ENCODE measurements around the gene CAMKK1.
"Not testable (repeated sequence)": the region's sequence is repeated elsewhere in the genome, so short reads cannot be mapped to it uniquely, and the experiment has no call there.

CAMKK1 gene

DNA sequence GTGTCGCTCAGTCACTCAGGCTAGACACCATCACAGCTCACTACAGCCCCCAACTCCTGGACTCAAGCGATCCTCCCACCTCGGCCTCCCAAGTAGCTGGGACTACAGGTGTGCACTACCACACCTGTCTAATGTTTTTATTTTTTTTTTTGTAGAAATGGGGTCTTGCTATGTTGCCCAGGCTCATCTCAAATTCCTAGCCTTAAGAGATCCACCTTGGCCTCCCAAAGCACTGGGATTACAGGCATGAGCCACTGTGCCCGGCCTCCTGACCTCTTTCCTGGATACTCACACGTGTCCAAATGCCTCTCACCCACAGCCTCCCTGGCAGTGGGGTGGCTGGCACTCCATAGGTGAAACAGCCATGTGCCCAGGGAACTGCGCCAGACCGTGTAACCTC lies 17.5 kb downstream of the CAMKK1 start:
- DNase-seq, result no peak

DNA sequence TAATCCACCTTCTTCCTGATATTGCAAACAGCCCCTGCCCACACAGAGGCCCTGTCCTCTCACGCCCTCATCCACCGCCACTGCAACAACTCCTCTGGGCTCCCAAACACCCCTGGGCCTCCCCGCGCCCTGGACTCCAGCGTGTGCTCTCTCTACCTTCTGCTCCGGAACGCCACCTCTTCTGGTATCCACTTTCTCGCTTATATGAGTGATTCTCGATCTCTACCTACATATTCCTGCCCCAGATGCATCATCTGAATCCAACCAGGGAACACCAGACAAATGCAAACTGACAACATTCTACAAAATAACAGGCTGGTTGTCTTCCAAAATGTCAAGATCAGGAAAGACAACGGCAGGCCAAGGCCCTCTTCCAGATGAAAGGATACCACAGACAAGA lies 19.0 kb downstream of the CAMKK1 start:
- DNase-seq, result no peak

DNA sequence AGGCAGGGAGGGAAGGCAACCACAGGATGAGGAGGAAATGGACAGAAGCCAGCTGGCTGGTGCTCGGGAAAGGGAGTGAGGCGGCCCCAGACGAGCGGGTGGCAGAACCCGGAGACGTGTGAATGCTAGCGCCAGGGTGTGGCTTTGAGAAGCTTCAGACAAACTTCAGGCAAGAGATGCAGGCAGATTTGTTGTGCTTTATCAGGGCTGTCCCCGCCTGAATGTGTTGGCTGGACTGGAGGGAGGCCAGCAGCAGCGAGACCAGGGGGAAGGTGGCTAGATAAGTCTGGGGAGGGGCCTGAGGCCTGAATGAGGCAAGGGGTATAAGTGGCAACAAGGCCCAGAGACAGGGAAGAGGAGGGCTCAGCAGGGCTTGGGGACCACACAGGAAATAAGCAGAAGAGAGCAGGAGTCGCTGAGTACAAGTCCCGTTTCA lies 22.0 kb downstream of the CAMKK1 start:
- no peak for DNase-seq

DNA sequence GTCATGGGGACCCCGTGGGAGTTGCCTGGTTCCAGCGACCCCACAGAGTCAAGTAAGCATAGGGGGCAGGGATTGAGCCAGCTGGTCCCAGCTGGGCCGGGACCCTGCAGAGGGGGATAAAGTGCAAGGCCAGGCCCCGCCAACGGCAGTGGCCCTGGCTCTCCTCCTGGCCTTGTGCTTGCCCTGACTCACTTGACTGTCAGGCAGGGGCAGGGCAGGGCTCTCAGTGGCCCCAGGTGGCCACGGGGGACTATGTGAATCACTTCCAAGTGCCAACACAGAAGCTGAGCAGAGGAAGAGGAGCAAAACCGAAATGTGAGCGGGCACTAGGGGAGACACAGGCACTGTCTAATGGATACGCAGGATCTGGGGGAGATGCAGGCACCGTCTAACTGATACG lies 25.2 kb downstream of the CAMKK1 start:
- DNase-seq, result no peak

- no peak for DNase-seq
Observed at GRCh38 chr17:3867106-3867505, 25.7 kb downstream of the CAMKK1 start.

DNA sequence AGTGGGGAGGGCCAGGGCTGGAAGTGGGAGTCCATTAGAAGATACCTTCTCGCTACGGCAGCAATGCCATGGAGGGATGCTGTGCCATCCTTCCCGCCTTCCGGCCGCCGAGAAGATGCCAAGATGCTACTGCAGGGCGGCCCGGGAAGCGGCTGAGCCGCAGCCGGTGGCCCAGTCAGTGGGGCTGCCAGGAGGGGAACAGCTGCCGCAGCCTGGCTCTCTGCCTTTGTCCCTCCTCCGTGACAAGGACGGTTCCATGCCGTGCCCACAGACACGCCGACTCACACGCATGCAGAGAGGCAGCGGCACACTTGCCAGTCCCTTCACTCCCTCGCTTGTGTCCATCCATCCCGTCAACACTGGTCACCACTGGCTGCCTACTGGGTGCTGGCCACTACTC lies 26.6 kb downstream of the CAMKK1 start:
- DNase-seq, result no peak

- DNase-seq, result no peak
Observed at GRCh38 chr17:3865176-3865575, 27.7 kb downstream of the CAMKK1 start.

- DNase-seq, result no peak
Observed at GRCh38 chr17:3864534-3864933, 28.3 kb downstream of the CAMKK1 start.

- DNase-seq, result no peak
Observed at GRCh38 chr17:3861761-3862681, 30.8 kb downstream of the CAMKK1 start.

DNA sequence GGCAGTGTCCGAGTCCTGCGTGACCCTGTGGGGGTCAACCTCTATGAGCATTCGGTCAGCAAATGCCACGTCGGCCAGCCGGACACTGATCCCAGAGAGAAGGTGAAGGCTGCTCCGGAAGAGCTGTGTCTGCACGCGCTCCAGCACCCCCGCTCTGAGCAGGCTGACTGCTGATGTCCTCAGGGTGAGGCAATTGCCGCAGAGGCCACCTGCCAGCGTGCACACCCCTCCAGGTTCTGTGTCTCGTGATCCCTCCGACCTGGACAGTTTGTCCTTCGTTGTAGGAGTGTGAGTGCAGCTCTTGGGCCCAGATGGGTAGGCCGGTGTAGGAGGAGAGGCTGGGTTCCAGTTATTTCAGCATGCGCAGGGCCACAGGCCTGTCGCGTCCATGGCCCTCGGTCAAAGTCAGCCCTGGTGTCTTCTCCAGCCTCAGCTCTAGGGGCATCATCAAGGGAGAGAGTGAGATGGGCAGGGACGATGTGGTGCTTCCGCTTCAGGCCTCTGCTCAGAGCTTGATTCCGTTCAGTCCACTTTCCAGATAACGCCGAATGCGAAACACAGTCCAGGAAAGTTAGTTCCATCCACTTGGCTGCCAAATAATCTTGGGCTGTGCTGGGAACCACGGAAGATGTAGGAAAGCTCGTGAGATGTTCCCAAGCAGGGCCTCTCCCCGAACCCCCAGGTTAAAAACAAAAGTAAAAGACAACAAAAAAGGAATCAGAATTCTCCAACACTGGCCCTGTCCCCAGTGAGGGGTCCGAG lies 31.7 kb downstream of the CAMKK1 start:
- DNase-seq, result no peak

- DNase-seq, result no peak
Observed at GRCh38 chr17:3859940-3860339, 32.9 kb downstream of the CAMKK1 start.

- DNase-seq, result no peak
Observed at GRCh38 chr17:3857261-3858105, 35.4 kb downstream of the CAMKK1 start.

- DNase-seq, result not testable (repeated sequence)
Observed at GRCh38 chr17:3854204-3854603, 38.6 kb downstream of the CAMKK1 start.

GRCh38 chr17:3852561-3852960 lies 40.3 kb downstream of the CAMKK1 start:
- no peak for DNase-seq

DNA sequence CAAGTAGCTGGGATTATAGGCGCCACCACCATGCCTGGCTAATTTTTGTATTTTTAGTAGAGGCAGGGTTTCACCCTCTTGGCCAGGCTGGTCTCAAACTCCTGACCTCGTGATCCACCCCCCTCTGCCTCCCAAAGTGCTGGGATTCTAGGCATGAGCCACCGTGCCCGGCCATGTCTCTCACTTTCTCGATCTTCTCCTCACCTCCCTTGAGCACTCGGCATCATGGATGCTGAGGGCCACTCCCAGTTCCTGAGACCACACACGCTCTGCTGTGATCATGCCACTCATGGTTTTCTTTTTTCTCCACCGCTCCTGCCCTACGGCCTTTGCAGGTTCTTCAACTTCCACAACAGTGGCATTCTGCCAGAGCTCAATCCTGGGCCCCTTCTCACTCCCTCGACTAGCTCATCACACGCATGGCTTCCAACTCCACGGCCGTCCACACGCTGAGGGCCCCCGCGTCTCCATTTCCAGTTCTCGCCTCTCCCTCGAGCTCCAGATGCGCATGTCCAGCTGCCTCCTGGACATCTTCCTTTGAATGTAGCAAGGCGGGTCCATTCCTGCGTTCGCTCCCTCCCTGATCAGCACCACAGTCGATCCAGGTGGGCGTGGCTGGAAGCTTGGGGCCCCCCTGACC lies 41.3 kb downstream of the CAMKK1 start:
- DNase-seq, result no peak

GRCh38 chr17:3848229-3848835 lies 44.5 kb downstream of the CAMKK1 start:
- no peak for DNase-seq

DNA sequence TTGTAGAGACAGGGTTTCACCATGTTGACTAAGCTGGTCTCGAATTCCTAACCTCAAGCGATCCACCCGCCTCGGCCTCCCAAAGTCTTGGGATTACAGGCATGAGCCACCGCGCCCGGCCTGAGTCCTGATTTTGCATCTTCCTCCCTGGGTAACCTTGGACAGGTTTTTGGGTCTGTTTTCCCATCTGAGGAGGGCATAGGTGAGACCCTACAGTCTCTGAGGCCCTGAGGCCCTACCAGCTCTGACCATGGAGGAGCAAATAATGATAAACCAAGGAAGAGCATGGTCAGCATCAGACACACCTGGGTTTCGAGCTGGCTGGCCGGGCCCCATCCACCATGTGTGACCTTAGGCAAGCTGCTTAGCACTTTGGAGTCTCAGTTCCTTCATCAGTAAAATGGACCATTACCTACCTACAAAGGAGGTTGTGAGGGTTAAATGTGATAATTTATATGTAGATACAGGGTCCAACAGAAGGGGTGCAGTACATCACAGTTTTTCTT lies 45.6 kb downstream of the CAMKK1 start:
- no peak for DNase-seq

- DNase-seq, result no peak
Observed at GRCh38 chr17:3846437-3847164, 46.3 kb downstream of the CAMKK1 start.

GRCh38 chr17:3845621-3846436 lies 47.0 kb downstream of the CAMKK1 start, which contains the start of gene NCBP3:
Gene NCBP3, minus strand, starts transcription at chr17:3846246. Its CDS starts 23 bp downstream, at chr17:3846223.
- peak; percentile 77 to 92 (median 85) for DNase-seq

DNA sequence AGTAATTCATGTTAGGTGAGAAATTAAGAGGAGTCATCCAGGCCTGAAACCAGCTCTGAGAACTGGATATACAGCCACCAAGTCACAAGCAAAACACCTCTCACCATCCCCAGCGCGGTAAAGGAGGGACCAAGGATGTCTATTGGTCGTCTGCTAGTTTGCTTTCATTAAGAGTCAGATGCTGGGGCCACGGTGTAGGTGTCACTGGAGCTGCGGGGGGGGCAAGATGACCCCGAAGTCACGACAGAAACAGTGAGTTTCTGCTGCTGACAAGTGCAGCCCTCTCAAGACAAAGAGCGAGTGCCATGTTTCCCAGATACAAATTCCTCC lies 47.6 kb downstream of the CAMKK1 start:
- DNase-seq, result peak in 1 of 4 experiments; percentile 16

Measured in activated naive CD4-positive, alpha-beta T cell (primary cell).